AG09309 (cell line): ENCODE results near the gene TRAF7.

ENCODE experiments used
- DNase-seq: peaks from one replicate; pipeline ENCODE4 v3.0.0-alpha.2; 2010; ENCODE audit warnings: low read depth
- H3K4me3 ChIP-seq: 2 replicates; pipeline ENCODE4 v1.5.1; 2011; ENCODE audit warnings: mild to moderate bottlenecking, low read depth, low read length, moderate library complexity; ENCODE audit not compliant: control insufficient read depth
- CTCF ChIP-seq: IDR thresholded peaks from 2 replicates; pipeline ENCODE4 v1.5.1; 2011; ENCODE audit warnings: mild to moderate bottlenecking, low read depth, low read length, inconsistent platforms; ENCODE audit not compliant: insufficient read depth, control insufficient read depth; ENCODE audit errors: missing control alignments

The TRAF7 gene

GRCh38 chr16:2206780-2207433 is 51.3 kb downstream of the TRAF7 start:
- TF ChIP-seq CTCF = no peak
- H3K4me3 ChIP-seq = no peak overlapping the region
- DNase-seq = no peak

- no peak for TF ChIP-seq CTCF
- H3K4me3 ChIP-seq = no peak overlapping the region
- DNase-seq = no peak
These were observed 52.3 kb downstream of the TRAF7 start for GRCh38 chr16:2207872-2208271.

- no peak for TF ChIP-seq CTCF
- DNase-seq = no peak
- no peak overlapping the region for H3K4me3 ChIP-seq
These were observed 52.7 kb downstream of the TRAF7 start for GRCh38 chr16:2208308-2208707.

GRCh38 chr16:2208772-2209171 is 53.2 kb downstream of the TRAF7 start:
- TF ChIP-seq CTCF = no peak
- DNase-seq = no peak

GRCh38 chr16:2209258-2210008 is 53.9 kb downstream of the TRAF7 start:
- no peak overlapping the region for H3K4me3 ChIP-seq
- DNase-seq = no peak
- TF ChIP-seq CTCF = no peak

More at GRCh38 chr16:2208772-2209171, 53.2 kb downstream of the TRAF7 start:
- H3K4me3 ChIP-seq = no peak overlapping the region

- no peak for DNase-seq
- no peak for TF ChIP-seq CTCF
These were observed 54.4 kb downstream of the TRAF7 start for GRCh38 chr16:2210009-2210332.

More at GRCh38 chr16:2210009-2210332, 54.4 kb downstream of the TRAF7 start:
- no peak overlapping the region for H3K4me3 ChIP-seq
